ENCODE measurements around the gene NCKAP5L. TPM values are rescaled to one million over a fixed set of nuclear protein-coding genes. Genes with fewer than 3 reads are reported as not detected.

The NCKAP5L gene
- polyA plus RNA-seq, 2 of the 4 experiments (the other 2 are of a cell fraction), result 3.0 to 8.5 TPM

DNA sequence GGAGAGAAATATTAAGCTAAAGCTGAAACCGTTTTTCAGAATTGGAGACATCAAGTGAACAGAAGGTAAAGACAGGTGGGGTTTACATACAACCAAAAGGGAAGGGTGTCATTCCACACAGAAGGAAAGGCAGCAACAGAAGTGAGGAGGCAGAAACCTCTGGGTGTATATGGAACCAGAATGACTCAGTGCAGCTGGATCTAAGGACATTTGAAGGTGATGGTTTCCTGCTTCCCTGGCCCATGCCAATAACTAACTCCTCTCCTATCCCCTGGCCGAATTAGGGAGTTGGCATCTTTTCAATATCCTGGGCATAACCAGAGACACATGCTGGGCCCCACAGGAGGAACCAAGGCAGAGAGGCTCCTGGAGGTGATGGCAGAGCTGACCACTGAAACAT, 8.4 kb downstream of the NCKAP5L start (continued):
- TF ChIP-seq HDAC2 (IDR thresholded peaks at IDR 0.05) (no peak), ZSCAN20 (CRISPR knock-in tag; IDR thresholded peaks at IDR 0.05) (no peak), NPAS2 (CRISPR knock-in tag; IDR thresholded peaks at IDR 0.05; ENCODE audit: borderline replicate concordance) (no peak)

DNA sequence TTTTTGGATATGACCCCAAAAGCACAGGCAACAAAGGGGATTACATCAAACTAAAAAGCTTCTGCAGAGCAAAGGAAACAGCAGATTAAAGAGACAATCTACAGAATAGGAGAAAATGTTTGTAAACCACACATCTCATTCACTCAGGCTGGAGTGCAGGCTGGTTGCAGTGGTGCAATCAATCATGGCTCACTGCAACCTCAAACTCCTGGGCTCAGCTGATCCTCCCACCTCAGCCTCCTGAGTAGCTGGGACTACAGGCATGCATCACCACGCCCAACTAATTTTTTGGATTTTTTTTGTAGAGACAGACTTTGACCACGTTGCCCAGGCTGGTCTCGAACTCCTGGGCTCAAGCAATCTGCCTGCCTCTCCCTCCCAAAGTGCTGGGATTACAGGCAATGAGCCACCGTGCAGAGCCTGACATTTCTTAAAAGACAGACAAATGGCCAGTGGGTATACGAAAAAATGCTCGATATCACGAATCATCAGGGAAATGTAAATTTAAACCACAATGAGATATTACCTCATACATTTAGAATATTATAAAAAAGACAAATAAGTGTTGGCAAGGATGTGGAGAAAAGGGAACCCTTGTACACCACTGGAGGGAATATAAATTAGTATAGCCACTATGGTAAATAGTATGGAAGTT, 9.8 kb downstream of the NCKAP5L start:
- ChIA-PET POLR2A (no interaction called here), CTCF (interaction anchor here (3.2 to 4.1 kb wide), 2 partner anchors 21 to 40 kb away, joined by 15 to 16 read pairs; no protein-coding TSS in a partner anchor)
- no peak overlapping the region for H3K4me3 ChIP-seq
- no peak for ATAC-seq
- no peak overlapping the region for H3K4me2 ChIP-seq
- H3K9me3 ChIP-seq, result no peaks in the 10 kb centered on the region
- H3K4me1 ChIP-seq, result no peaks in the 10 kb centered on the region
- no peak overlapping the region for H3K27ac ChIP-seq
- FAIRE-seq, result no peak
- 68% methylated on average over 7 of the region's 7 CpGs for WGBS (ENCODE audit: missing lambda C conversion rate)
- TF ChIP-seq ZNF302 (CRISPR knock-in tag; IDR thresholded peaks at IDR 0.05), result no peak
- no peak for DNase-seq (ENCODE audit: low read depth in 1 of 2, low spot score in 1 of 2)

DNA sequence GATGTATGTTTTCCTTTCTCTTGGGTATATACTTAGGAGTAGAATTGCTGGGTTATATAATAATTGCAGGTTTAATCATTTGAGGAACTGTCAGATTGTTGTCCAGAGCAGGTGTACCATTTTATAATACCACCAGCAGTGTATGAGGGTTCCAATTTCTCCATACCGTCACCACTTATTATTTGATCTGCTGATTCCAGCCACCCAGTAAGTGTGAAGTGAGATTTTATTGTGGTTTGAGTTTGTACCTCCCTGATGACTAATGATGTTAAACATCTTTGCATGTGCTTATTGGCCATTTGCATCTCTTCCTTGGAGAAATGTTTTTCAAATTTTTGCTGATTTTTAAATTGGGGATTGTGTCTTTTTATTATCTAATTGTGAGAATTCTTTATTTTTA, 15.1 kb downstream of the NCKAP5L start:
- no peak for FAIRE-seq
- Histone ChIP-seq H3K4me2 (no peak overlapping the region), H3K4me3 (no peak overlapping the region), H3K27ac (no peak overlapping the region), H3K4me1 (no peaks in the 10 kb centered on the region), H3K9me3 (no peaks in the 10 kb centered on the region)
- ATAC-seq, result no peak
- 87% methylated on average over 1 of the region's 1 CpG for WGBS (ENCODE audit: missing lambda C conversion rate)
- TF ChIP-seq, protein P1, sequence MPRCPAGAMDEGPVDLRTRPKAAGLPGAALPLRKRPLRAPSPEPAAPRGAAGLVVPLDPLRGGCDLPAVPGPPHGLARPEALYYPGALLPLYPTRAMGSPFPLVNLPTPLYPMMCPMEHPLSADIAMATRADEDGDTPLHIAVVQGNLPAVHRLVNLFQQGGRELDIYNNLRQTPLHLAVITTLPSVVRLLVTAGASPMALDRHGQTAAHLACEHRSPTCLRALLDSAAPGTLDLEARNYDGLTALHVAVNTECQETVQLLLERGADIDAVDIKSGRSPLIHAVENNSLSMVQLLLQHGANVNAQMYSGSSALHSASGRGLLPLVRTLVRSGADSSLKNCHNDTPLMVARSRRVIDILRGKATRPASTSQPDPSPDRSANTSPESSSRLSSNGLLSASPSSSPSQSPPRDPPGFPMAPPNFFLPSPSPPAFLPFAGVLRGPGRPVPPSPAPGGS (IDR thresholded peaks at IDR 0.05), result no peak
- TF ChIP-seq HOXB13 (CRISPR knock-in tag; IDR thresholded peaks at IDR 0.05; ENCODE audit: low read depth) (no peak), GATA3 (IDR thresholded peaks at IDR 0.05; ENCODE audit: borderline replicate concordance) (no peak), JUNB (IDR thresholded peaks at IDR 0.05) (no peak), ESRRA (IDR thresholded peaks at IDR 0.05; ENCODE audit: borderline replicate concordance, low read length) (no peak), EHMT2 (IDR thresholded peaks at IDR 0.05; ENCODE audit: low read depth) (no peak), ZC3H11A (IDR thresholded peaks at IDR 0.05) (no peak), SMC3 (IDR thresholded peaks at IDR 0.05) (no peak)
- TF ChIP-seq, protein P2, sequence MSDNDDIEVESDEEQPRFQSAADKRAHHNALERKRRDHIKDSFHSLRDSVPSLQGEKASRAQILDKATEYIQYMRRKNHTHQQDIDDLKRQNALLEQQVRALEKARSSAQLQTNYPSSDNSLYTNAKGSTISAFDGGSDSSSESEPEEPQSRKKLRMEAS (IDR thresholded peaks at IDR 0.05), result no peak
- CTCF ChIA-PET, result interaction anchor here (0.9 kb wide), 1 partner anchor 16 kb away, joined by 3 read pairs; no protein-coding TSS in a partner anchor
- DNase-seq (ENCODE audit: low read depth in 1 of 2, low spot score in 1 of 2), result no peak
- POLR2A ChIA-PET, result no interaction called here

DNA sequence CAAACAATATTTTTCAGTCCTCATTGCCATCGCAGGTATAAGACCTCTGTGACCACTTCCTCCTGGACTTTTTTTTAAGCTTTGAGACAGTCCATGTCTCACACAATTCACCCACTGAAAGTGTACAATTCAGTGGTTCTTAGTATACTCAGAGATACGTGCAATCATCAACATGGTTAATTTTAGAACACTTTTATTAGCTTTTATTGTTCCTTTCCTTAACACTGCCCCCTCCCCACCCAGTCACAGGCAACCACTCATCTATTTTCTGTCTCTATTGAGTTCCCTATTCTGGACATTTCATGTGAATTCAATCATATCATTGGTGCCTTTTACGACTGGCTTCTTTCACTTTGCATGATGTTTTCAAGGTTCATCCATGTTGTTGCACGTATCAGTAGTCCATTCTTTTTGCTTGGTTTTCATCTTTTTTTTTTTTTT, 16.2 kb downstream of the NCKAP5L start:
- Histone ChIP-seq H3K4me3 (no peak overlapping the region), H3K27ac (no peak overlapping the region), H3K4me1 (no peaks in the 10 kb centered on the region), H3K4me2 (no peak overlapping the region), H3K9me3 (no peaks in the 10 kb centered on the region)
- no peak for DNase-seq (ENCODE audit: low read depth in 1 of 2, low spot score in 1 of 2)
- ChIA-PET POLR2A (no interaction called here), CTCF (interaction anchor here (1.4 to 2.2 kb wide), 3 partner anchors 10 to 34 kb away, joined by 5 to 7 read pairs (median 7); no protein-coding TSS in a partner anchor)
- FAIRE-seq, result no peak
- ATAC-seq, result no peak
- WGBS (ENCODE audit: missing lambda C conversion rate), result 88% methylated on average over 4 of the region's 4 CpGs
- TF ChIP-seq, protein P3, sequence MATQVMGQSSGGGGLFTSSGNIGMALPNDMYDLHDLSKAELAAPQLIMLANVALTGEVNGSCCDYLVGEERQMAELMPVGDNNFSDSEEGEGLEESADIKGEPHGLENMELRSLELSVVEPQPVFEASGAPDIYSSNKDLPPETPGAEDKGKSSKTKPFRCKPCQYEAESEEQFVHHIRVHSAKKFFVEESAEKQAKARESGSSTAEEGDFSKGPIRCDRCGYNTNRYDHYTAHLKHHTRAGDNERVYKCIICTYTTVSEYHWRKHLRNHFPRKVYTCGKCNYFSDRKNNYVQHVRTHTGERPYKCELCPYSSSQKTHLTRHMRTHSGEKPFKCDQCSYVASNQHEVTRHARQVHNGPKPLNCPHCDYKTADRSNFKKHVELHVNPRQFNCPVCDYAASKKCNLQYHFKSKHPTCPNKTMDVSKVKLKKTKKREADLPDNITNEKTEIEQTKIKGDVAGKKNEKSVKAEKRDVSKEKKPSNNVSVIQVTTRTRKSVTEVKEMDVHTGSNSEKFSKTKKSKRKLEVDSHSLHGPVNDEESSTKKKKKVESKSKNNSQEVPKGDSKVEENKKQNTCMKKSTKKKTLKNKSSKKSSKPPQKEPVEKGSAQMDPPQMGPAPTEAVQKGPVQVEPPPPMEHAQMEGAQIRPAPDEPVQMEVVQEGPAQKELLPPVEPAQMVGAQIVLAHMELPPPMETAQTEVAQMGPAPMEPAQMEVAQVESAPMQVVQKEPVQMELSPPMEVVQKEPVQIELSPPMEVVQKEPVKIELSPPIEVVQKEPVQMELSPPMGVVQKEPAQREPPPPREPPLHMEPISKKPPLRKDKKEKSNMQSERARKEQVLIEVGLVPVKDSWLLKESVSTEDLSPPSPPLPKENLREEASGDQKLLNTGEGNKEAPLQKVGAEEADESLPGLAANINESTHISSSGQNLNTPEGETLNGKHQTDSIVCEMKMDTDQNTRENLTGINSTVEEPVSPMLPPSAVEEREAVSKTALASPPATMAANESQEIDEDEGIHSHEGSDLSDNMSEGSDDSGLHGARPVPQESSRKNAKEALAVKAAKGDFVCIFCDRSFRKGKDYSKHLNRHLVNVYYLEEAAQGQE (IDR thresholded peaks at IDR 0.05), result no peak
- no peak for TF ChIP-seq ZFP36 (IDR thresholded peaks at IDR 0.05; ENCODE audit: borderline replicate concordance, partially characterized antibody)
- no peak for TF ChIP-seq POLR2AphosphoS2 (conservative IDR thresholded peaks at IDR 0.05; ENCODE audit: low read length)
- TF ChIP-seq JUN (IDR thresholded peaks at IDR 0.05), result no peak
- TF ChIP-seq, protein P4, sequence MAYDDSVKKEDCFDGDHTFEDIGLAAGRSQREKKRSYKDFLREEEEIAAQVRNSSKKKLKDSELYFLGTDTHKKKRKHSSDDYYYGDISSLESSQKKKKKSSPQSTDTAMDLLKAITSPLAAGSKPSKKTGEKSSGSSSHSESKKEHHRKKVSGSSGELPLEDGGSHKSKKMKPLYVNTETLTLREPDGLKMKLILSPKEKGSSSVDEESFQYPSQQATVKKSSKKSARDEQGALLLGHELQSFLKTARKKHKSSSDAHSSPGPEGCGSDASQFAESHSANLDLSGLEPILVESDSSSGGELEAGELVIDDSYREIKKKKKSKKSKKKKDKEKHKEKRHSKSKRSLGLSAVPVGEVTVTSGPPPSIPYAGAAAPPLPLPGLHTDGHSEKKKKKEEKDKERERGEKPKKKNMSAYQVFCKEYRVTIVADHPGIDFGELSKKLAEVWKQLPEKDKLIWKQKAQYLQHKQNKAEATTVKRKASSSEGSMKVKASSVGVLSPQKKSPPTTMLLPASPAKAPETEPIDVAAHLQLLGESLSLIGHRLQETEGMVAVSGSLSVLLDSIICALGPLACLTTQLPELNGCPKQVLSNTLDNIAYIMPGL (CRISPR knock-in tag; IDR thresholded peaks at IDR 0.05; ENCODE audit: borderline replicate concordance), result no peak
- no peak for TF ChIP-seq BHLHE40 (IDR thresholded peaks at IDR 0.05; ENCODE audit: low read depth, low read length)
- no peak for TF ChIP-seq ZSCAN20 (CRISPR knock-in tag; IDR thresholded peaks at IDR 0.05)
- TF ChIP-seq ZNF302 (CRISPR knock-in tag; IDR thresholded peaks at IDR 0.05), result no peak
- no peak for TF ChIP-seq GATA3 (IDR thresholded peaks at IDR 0.05; ENCODE audit: borderline replicate concordance)
- no peak for TF ChIP-seq MAFK (IDR thresholded peaks at IDR 0.05; ENCODE audit: partially characterized antibody)
- TF ChIP-seq, protein P5, sequence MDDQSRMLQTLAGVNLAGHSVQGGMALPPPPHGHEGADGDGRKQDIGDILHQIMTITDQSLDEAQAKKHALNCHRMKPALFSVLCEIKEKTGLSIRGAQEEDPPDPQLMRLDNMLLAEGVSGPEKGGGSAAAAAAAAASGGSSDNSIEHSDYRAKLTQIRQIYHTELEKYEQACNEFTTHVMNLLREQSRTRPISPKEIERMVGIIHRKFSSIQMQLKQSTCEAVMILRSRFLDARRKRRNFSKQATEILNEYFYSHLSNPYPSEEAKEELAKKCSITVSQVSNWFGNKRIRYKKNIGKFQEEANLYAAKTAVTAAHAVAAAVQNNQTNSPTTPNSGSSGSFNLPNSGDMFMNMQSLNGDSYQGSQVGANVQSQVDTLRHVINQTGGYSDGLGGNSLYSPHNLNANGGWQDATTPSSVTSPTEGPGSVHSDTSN (IDR thresholded peaks at IDR 0.05), result no peak
- no peak for TF ChIP-seq KDM5A (IDR thresholded peaks at IDR 0.05)
- TF ChIP-seq HOXB5 (CRISPR knock-in tag; IDR thresholded peaks at IDR 0.05), result no peak
- TF ChIP-seq EHF (CRISPR knock-in tag; IDR thresholded peaks at IDR 0.05), result no peak
- no peak for TF ChIP-seq NR3C1 (IDR thresholded peaks at IDR 0.05)

Measured in A549 (cell line).